K562 (cell line): ENCODE measurements around the gene GRB2. TPM values are rescaled to one million over a fixed set of nuclear protein-coding genes. Genes with fewer than 3 reads are reported as not detected.

Experiments
- CBFA2T3 ChIP-seq: fragments of 450-650 bp; IDR thresholded peaks from 2 replicates; pipeline ENCODE4 v1.6.1; 2017
- CHD1 ChIP-seq: fragments of 200-600 bp; sonication (generic); IDR thresholded peaks from one replicate; pipeline ENCODE4 v1.6.1; 2012; ENCODE audit warnings: mild to moderate bottlenecking, moderate library complexity, low read length, inconsistent platforms
- E2F6 ChIP-seq, 2 experiments: IDR thresholded peaks; 2 replicates each; pipeline ENCODE4 v1.6.1; 2011; ENCODE audit warnings: borderline replicate concordance in 1 of 2, control low read depth in 1 of 2, low read depth in 1 of 2, low read length in 1 of 2, mild to moderate bottlenecking in 1 of 2, mixed read lengths in 1 of 2, moderate library complexity in 1 of 2; ENCODE audit not compliant: insufficient read depth in 1 of 2, insufficient read length in 1 of 2, poor library complexity in 1 of 2, severe bottlenecking in 1 of 2; ENCODE audit errors: extremely low read depth in 1 of 2
- ETV5 ChIP-seq: sonication (generic); formaldehyde crosslinking; IDR thresholded peaks from 2 replicates; pipeline ENCODE4 v1.4.0; 2020; ENCODE audit warnings: low read depth, mild to moderate bottlenecking, missing genetic modification reagents
- FIP1L1 ChIP-seq: fragments of 200-400 bp; formaldehyde crosslinking; IDR thresholded peaks from 2 replicates; pipeline ENCODE4 v1.6.1; 2018; ENCODE audit warnings: mild to moderate bottlenecking, low read depth, low read length; ENCODE audit not compliant: poor library complexity, severe bottlenecking
- HMGXB4 ChIP-seq: sonication (generic); formaldehyde crosslinking; IDR thresholded peaks from 2 replicates; pipeline ENCODE4 v1.8.1; 2023; ENCODE audit warnings: mild to moderate bottlenecking, missing genetic modification reagents
- MAX ChIP-seq: sonication (generic); formaldehyde crosslinking; IDR thresholded peaks from 2 replicates; pipeline ENCODE4 v1.9.0; 2022; ENCODE audit warnings: mild to moderate bottlenecking, missing genetic modification reagents
- NFIC ChIP-seq: fragments of 450-650 bp; IDR thresholded peaks from 2 replicates; pipeline ENCODE4 v1.6.1; 2017; ENCODE audit warnings: mild to moderate bottlenecking, inconsistent platforms
- NR0B1 ChIP-seq: fragments of 450-650 bp; IDR thresholded peaks from one replicate; pipeline ENCODE4 v1.6.1; 2018; ENCODE audit warnings: mild to moderate bottlenecking, moderate library complexity; ENCODE audit not compliant: partially characterized antibody
- SAP30 ChIP-seq: fragments of 200-600 bp; sonication (generic); IDR thresholded peaks from 2 replicates; pipeline ENCODE4 v1.6.1; 2012; ENCODE audit warnings: borderline replicate concordance, low read depth, mild to moderate bottlenecking, moderate library complexity, low read length, control low read depth, inconsistent platforms; ENCODE audit not compliant: insufficient read depth, poor library complexity, severe bottlenecking
- SMARCB1 ChIP-seq: IDR thresholded peaks from 2 replicates; pipeline ENCODE4 v1.6.1; 2011; ENCODE audit warnings: improper control_type of control experiment, low read depth; ENCODE audit not compliant: insufficient read length
- SPI1 ChIP-seq: IDR thresholded peaks from 2 replicates; pipeline ENCODE4 v1.6.1; 2011; ENCODE audit warnings: low read depth, low read length, control low read depth, borderline replicate concordance
- TEAD4 ChIP-seq, 2 experiments: sonication (generic) in 1 of 2; formaldehyde crosslinking in 1 of 2; IDR thresholded peaks; 2 replicates each; pipeline versions ENCODE4 v1.6.1 to v1.8.0; 2012 to 2022; ENCODE audit warnings: borderline replicate concordance in 1 of 2, inconsistent platforms in 1 of 2, low read length in 1 of 2, mild to moderate bottlenecking in 1 of 2, missing genetic modification reagents in 1 of 2
- ZC3H4 ChIP-seq: sonication (generic); formaldehyde crosslinking; IDR thresholded peaks from 2 replicates; pipeline ENCODE4 v1.9.0; 2021; ENCODE audit warnings: missing genetic modification reagents, borderline replicate concordance
- ZNF12 ChIP-seq: sonication (generic); formaldehyde crosslinking; IDR thresholded peaks from 2 replicates; pipeline ENCODE4 v1.4.0; 2020; ENCODE audit warnings: mild to moderate bottlenecking, missing genetic modification reagents
- ZNF232 ChIP-seq: sonication (generic); formaldehyde crosslinking; IDR thresholded peaks from 2 replicates; pipeline ENCODE4 v1.8.0; 2022; ENCODE audit warnings: mild to moderate bottlenecking, missing genetic modification reagents
- ZNF511 ChIP-seq: sonication (generic); formaldehyde crosslinking; IDR thresholded peaks from 2 replicates; pipeline ENCODE4 v1.8.0; 2022; ENCODE audit warnings: mild to moderate bottlenecking, missing genetic modification reagents
- ZNF780A ChIP-seq: fragments of 250-450 bp; sonication (Bioruptor Pico); IDR thresholded peaks from 2 replicates; pipeline ENCODE4 v1.5.0; 2021; ENCODE audit warnings: mild to moderate bottlenecking
- polyA plus RNA-seq, 8 experiments: library from polyadenylated mRNA; depleted of rRNA in 4 of 8; stranded (reverse) in 5 of 8; unstranded in 3 of 8; fragments of >200 nt; fragmentation: Nextera tagmentation in 2 of 8; fragmentation: Illumina TruSeq in 1 of 8; extraction: Ambion mirVana in 2 of 8; extraction: Trizol in 1 of 8; gene quantifications; 2 replicates each; pipeline versions ENCODE4 v1.2.1 to v1.2.3, GENCODE V29; 2011 to 2014; ENCODE audit warnings: inconsistent platforms in 1 of 8, missing spikeins in 1 of 8
- total RNA-seq, 7 experiments: library from RNA; depleted of rRNA in 6 of 7; stranded (reverse); fragments of >200 nt in 6 of 7; fragmentation: Illumina TruSeq in 2 of 7; extraction: Trizol in 2 of 7; gene quantifications; 2 replicates each; pipeline versions ENCODE4 v1.2.1 to v1.2.3, GENCODE V29; 2011 to 2021; ENCODE audit warnings: low replicate concordance in 1 of 7
- TF ChIP-seq, protein P1 (sequence below), 2 experiments: fragments of 450-650 bp in 1 of 2; IDR thresholded peaks; 2 replicates each; pipeline ENCODE4 v1.6.1; 2011 to 2017; ENCODE audit warnings: low read depth in 2 of 2, antibody characterized with exemption in 1 of 2, borderline replicate concordance in 1 of 2, low read length in 1 of 2, mild to moderate bottlenecking in 1 of 2, mixed read lengths in 1 of 2; ENCODE audit not compliant: control insufficient read depth in 1 of 2

The GRB2 gene
- total and polyA plus RNA-seq, 9 of the 15 experiments (the other 6 are each of a cell fraction or from before 2014, with no cell fraction given), result 57.2 to 136 (median 84.8) TPM

GRCh38 chr17:75288770-75289114 lies 116.7 kb downstream of the GRB2 start (continued):
- TF ChIP-seq SPI1, result no peak
- no peak for TF ChIP-seq ZNF780A
- no peak for TF ChIP-seq SAP30
- TF ChIP-seq ETV5, result no peak
- no peak; the same call in 1 of the 2 replicates for TF ChIP-seq ZNF511 (CRISPR knock-in tag)
- no peak for TF ChIP-seq SMARCB1
- no peak for TF ChIP-seq NFIC
- TF ChIP-seq, protein P1, sequence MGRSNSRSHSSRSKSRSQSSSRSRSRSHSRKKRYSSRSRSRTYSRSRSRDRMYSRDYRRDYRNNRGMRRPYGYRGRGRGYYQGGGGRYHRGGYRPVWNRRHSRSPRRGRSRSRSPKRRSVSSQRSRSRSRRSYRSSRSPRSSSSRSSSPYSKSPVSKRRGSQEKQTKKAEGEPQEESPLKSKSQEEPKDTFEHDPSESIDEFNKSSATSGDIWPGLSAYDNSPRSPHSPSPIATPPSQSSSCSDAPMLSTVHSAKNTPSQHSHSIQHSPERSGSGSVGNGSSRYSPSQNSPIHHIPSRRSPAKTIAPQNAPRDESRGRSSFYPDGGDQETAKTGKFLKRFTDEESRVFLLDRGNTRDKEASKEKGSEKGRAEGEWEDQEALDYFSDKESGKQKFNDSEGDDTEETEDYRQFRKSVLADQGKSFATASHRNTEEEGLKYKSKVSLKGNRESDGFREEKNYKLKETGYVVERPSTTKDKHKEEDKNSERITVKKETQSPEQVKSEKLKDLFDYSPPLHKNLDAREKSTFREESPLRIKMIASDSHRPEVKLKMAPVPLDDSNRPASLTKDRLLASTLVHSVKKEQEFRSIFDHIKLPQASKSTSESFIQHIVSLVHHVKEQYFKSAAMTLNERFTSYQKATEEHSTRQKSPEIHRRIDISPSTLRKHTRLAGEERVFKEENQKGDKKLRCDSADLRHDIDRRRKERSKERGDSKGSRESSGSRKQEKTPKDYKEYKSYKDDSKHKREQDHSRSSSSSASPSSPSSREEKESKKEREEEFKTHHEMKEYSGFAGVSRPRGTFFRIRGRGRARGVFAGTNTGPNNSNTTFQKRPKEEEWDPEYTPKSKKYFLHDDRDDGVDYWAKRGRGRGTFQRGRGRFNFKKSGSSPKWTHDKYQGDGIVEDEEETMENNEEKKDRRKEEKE (IDR thresholded peaks at IDR 0.05; ENCODE audit: borderline replicate concordance in 1 of 2, control insufficient read depth in 1 of 2, low read depth in 2 of 2, low read length in 1 of 2), result no peak
- 0 out of 2 replicates have a peak, but pooled peaks have one; percentile 11 for TF ChIP-seq ZNF12 (CRISPR knock-in tag)
- no peak for TF ChIP-seq CBFA2T3
- no peak for TF ChIP-seq FIP1L1
- TF ChIP-seq NR0B1, result no peak
- TF ChIP-seq CHD1, result no peak
- 0 out of 2 replicates have a peak, but pooled peaks have one; percentile 47 for TF ChIP-seq HMGXB4
- no peak for TF ChIP-seq TEAD4 (IDR thresholded peaks at IDR 0.05; ENCODE audit: low read length)
- 0 out of 2 replicates have a peak, but pooled peaks have one; percentile 64 for TF ChIP-seq TEAD4 (CRISPR knock-in tag; IDR thresholded peaks at IDR 0.05; ENCODE audit: borderline replicate concordance)
- peak; percentile 81; the same call in 1 of the 2 replicates for TF ChIP-seq ZC3H4 (CRISPR knock-in tag)
- TF ChIP-seq MAX (CRISPR knock-in tag), result no peak
- no peak for TF ChIP-seq ZNF232 (CRISPR knock-in tag)
- peak; percentile 51 to 84 for TF ChIP-seq E2F6 (IDR thresholded peaks at IDR 0.05; ENCODE audit: borderline replicate concordance in 1 of 2, extremely low read depth in 1 of 2, insufficient read depth in 1 of 2, insufficient read length in 1 of 2, low read depth in 1 of 2, low read length in 1 of 2, poor library complexity in 1 of 2, severe bottlenecking in 1 of 2)
